HepG2 (cell line): ENCODE measurements around the gene PRR11. TPM values are rescaled to one million over a fixed set of nuclear protein-coding genes. Genes with fewer than 3 reads are reported as not detected.

Experiments
- ARID2 ChIP-seq: sonication (generic); formaldehyde crosslinking; IDR thresholded peaks from 2 replicates; pipeline ENCODE4 v1.8.1; 2022; ENCODE audit warnings: mild to moderate bottlenecking, missing genetic modification reagents, borderline replicate concordance
- ATF4 ChIP-seq, 2 experiments: fragments of 450-650 bp in 1 of 2; sonication (generic) in 1 of 2; formaldehyde crosslinking; IDR thresholded peaks; 2 replicates each; pipeline versions ENCODE4 v1.5.0 to v1.8.0; 2020 to 2022; ENCODE audit warnings: mild to moderate bottlenecking in 1 of 2, missing genetic modification reagents in 1 of 2
- EHMT2 ChIP-seq: fragments of 200-600 bp; sonication (generic); IDR thresholded peaks from 2 replicates; pipeline ENCODE4 v1.7.0; 2017; ENCODE audit warnings: antibody characterized with exemption, low read depth, low read length, borderline replicate concordance
- ERF ChIP-seq: IDR thresholded peaks from 2 replicates; pipeline ENCODE4 v1.6.1; 2018; ENCODE audit warnings: missing biosample characterization, missing genetic modification reagents
- NFAT5 ChIP-seq: sonication (generic); formaldehyde crosslinking; IDR thresholded peaks from 2 replicates; pipeline ENCODE4 v1.4.0; 2020; ENCODE audit warnings: missing genetic modification reagents
- ZNF275 ChIP-seq: sonication (generic); formaldehyde crosslinking; IDR thresholded peaks from 2 replicates; pipeline ENCODE4 v1.8.0; 2022; ENCODE audit warnings: missing genetic modification reagents, mild to moderate bottlenecking, inconsistent platforms, borderline replicate concordance
- ZNF34 ChIP-seq: sonication (generic); formaldehyde crosslinking; IDR thresholded peaks from 2 replicates; pipeline ENCODE4 v1.4.0; 2020; ENCODE audit warnings: mild to moderate bottlenecking, missing genetic modification reagents, borderline replicate concordance
- ZNF383 ChIP-seq: sonication (generic); formaldehyde crosslinking; IDR thresholded peaks from 2 replicates; pipeline ENCODE4 v1.4.0; 2020; ENCODE audit warnings: missing genetic modification reagents, mild to moderate bottlenecking, borderline replicate concordance
- ZNF460 ChIP-seq: sonication (generic); formaldehyde crosslinking; IDR thresholded peaks from 2 replicates; pipeline ENCODE4 v1.5.1; 2020; ENCODE audit warnings: missing genetic modification reagents, mild to moderate bottlenecking, borderline replicate concordance
- ZNF512 ChIP-seq: sonication (generic); formaldehyde crosslinking; IDR thresholded peaks from 2 replicates; pipeline ENCODE4 v1.4.0; 2020; ENCODE audit warnings: mild to moderate bottlenecking, missing genetic modification reagents
- ZNF660 ChIP-seq: sonication (generic); formaldehyde crosslinking; IDR thresholded peaks from 2 replicates; pipeline ENCODE4 v1.5.1; 2020; ENCODE audit warnings: mild to moderate bottlenecking, low read depth, missing genetic modification reagents, borderline replicate concordance
- polyA plus RNA-seq, 8 experiments: library from polyadenylated mRNA; depleted of rRNA in 3 of 8; stranded (reverse) in 7 of 8; unstranded in 1 of 8; fragments of >200 nt; fragmentation: Illumina TruSeq in 4 of 8; extraction: Trizol in 4 of 8; gene quantifications; 2 replicates each; pipeline versions ENCODE4 v1.2.1 to v1.2.3, GENCODE V29; 2011 to 2016; ENCODE audit warnings: low read depth in 4 of 8, missing spikeins in 1 of 8, mixed read lengths in 1 of 8; ENCODE audit not compliant: insufficient read depth in 1 of 8
- total RNA-seq, 5 experiments: library from RNA; depleted of rRNA; stranded (reverse); fragments of >200 nt; fragmentation: Illumina TruSeq; extraction: Trizol; gene quantifications; 2 replicates each; pipeline ENCODE4 v1.2.3, GENCODE V29; 2016; ENCODE audit warnings: low read depth in 1 of 5
- TF ChIP-seq, protein P1 (sequence below): sonication (generic); formaldehyde crosslinking; IDR thresholded peaks from 2 replicates; pipeline ENCODE4 v1.4.0; 2020; ENCODE audit warnings: missing genetic modification reagents, borderline replicate concordance
- TF ChIP-seq, protein P2 (sequence below): sonication (generic); formaldehyde crosslinking; IDR thresholded peaks from 2 replicates; pipeline ENCODE4 v1.5.0; 2020; ENCODE audit warnings: missing genetic modification reagents, mild to moderate bottlenecking, borderline replicate concordance

PRR11 gene
- total and polyA plus RNA-seq, 2 of the 13 experiments (the other 11 are each of a cell fraction or from before 2014, with no cell fraction given): 35.7 to 39.2 TPM

DNA sequence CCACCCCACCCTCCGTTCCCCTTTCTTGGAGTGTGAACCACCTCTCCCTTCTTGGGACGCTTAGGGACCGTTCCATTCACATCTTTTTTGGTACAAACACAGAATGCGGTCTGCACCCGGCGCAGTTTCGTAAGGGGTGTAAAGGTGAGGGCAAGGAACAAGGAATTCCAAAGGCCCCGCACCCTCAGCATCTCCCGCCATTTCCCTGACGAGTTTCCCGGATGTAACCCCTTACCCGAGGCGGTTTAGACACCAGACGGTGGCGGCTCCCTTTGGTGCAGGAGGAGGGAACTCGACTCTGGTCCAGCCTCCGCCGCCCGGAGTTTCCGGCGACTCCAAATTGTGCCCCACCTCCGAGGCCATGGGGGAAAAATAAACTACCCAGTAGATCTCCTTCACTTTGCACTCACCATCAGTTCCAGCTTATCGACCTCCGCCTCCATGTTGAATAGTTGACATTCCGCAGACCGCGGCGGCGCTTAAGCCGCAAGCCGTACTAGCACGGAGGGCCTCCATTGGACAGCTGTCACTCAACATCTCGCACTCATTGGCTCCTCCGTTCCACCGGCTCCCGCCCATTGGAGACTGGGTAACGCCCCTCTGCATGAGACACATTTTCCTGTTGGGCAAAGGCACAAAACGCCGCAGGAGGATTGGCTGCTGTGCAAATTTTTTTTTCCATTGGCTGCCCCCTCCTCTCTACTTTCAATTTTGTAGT, 666 bp upstream of the PRR11 start, which contains the start of gene SKA2 (continued):
- TF ChIP-seq ERF (CRISPR knock-in tag) (peak; percentile 53; the same call in 1 of the 2 replicates), ZNF512 (no peak), ARID2 (CRISPR knock-in tag) (peak; percentile 15; the same call in 1 of the 2 replicates), ZNF34 (CRISPR knock-in tag) (no peak), NFAT5 (CRISPR knock-in tag) (no peak), ZNF660 (CRISPR knock-in tag) (no peak; the same call in 1 of the 2 replicates), ZNF460 (CRISPR knock-in tag) (no peak), EHMT2 (peak; percentile 37; the same call in 1 of the 2 replicates), ATF4 (CRISPR knock-in tag; IDR thresholded peaks at IDR 0.05) (no peak), ZNF383 (CRISPR knock-in tag) (no peak), ZNF275 (CRISPR knock-in tag) (peak; percentile 15; the same call in 1 of the 2 replicates)
- TF ChIP-seq, protein P1, sequence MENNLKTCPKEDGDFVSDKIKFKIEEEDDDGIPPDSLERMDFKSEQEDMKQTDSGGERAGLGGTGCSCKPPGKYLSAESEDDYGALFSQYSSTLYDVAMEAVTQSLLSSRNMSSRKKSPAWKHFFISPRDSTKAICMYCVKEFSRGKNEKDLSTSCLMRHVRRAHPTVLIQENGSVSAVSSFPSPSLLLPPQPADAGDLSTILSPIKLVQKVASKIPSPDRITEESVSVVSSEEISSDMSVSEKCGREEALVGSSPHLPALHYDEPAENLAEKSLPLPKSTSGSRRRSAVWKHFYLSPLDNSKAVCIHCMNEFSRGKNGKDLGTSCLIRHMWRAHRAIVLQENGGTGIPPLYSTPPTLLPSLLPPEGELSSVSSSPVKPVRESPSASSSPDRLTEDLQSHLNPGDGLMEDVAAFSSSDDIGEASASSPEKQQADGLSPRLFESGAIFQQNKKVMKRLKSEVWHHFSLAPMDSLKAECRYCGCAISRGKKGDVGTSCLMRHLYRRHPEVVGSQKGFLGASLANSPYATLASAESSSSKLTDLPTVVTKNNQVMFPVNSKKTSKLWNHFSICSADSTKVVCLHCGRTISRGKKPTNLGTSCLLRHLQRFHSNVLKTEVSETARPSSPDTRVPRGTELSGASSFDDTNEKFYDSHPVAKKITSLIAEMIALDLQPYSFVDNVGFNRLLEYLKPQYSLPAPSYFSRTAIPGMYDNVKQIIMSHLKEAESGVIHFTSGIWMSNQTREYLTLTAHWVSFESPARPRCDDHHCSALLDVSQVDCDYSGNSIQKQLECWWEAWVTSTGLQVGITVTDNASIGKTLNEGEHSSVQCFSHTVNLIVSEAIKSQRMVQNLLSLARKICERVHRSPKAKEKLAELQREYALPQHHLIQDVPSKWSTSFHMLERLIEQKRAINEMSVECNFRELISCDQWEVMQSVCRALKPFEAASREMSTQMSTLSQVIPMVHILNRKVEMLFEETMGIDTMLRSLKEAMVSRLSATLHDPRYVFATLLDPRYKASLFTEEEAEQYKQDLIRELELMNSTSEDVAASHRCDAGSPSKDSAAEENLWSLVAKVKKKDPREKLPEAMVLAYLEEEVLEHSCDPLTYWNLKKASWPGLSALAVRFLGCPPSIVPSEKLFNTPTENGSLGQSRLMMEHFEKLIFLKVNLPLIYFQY: no peak
- TF ChIP-seq, protein P2, sequence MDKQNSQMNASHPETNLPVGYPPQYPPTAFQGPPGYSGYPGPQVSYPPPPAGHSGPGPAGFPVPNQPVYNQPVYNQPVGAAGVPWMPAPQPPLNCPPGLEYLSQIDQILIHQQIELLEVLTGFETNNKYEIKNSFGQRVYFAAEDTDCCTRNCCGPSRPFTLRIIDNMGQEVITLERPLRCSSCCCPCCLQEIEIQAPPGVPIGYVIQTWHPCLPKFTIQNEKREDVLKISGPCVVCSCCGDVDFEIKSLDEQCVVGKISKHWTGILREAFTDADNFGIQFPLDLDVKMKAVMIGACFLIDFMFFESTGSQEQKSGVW: no peak
